COLO668 (cell line): ENCODE results near the gene TMEM35B.
A peak's percentile ranks its signal among the peaks of the same experiment; 100 is the strongest.
"Not testable (repeated sequence)": the region's sequence is repeated elsewhere in the genome, so short reads cannot be mapped to it uniquely, and the experiment has no call there.

Experiments used
- DNase-seq: peaks from one replicate; lab custom pipeline; 2025; ENCODE audit not compliant: unreplicated experiment; lab: John Stamatoyannopoulos, UW

TMEM35B gene

DNA sequence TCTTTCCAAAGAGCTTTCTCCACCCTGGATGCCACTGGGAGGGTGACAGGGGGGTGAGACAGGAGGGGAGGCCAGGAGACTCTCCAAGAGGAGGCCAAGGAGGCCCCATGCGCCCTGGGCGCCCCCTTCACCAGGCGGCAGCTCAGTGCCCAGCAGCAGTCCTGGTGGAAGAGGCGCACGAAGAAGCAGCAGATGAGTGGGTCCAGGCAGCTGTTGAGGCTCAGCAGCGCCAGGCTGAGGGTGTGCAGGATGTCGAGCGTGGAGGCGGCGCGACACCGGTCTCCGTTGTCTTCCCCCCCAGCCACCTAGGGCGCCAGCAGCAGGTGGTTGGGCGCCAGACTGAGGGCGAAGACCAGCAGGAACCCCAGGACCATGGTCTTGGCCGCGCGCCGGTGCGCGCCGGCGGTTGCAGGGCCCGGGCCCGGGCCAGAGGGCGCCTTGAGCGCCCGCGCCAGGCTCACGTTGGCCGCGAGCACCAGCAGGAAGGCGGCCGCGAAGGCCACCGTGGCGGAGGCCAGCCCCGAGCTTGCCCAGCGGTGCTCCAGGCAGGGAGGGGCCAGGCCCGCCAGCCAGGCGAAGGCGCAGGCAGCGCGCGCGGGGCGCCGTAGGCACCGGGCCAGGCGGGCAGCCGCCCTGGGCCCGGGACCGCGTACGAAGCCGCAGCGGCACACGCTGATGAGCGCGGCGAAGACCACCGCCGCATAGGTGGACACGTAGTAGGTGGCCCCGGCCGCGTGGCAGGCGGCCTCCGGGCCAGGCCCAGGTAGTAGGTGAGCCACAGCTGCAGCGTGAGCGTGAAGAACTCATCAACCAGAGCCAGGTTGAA, 8.6 kb downstream of the TMEM35B start:
- DNase-seq, result no peak

DNA sequence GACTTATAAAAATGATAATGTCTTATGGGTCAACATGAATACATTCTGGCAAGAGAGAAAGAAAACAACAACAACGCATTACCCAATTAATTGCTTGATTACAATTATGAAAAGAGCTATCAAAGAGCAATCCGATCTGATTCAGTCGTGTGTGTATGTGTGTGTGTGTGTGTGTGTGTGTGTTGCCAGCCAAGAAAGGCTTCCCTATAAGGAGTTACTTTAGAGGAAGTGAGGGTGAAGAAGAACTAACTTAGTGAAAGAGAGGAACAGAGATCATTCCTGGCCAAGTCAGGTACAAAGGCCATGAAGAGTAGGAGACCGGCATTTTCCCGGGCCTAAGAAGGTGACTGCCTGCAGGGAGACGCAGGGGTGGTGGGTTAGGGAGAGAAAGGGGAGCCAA, 9.4 kb downstream of the TMEM35B start:
- DNase-seq, result no peak

DNA sequence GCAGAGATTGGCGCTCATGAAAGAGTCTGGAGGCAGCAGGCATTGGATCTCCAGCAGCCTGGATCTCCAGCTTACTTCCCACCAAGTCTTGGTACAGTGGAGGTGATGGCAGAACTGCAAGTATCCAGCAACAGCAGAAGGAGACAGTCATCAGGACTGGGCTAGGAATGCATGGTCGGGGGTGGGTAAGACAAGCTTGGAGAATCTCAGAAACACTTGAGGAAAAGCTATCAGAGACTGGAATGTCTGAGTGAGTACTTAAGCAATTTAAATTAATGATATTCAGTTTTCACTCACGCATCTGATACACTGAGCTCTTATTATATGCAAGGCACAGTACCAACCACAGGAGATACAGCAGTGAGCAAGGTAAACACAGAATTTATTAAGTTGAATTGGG, 9.8 kb downstream of the TMEM35B start:
- no peak for DNase-seq

DNA sequence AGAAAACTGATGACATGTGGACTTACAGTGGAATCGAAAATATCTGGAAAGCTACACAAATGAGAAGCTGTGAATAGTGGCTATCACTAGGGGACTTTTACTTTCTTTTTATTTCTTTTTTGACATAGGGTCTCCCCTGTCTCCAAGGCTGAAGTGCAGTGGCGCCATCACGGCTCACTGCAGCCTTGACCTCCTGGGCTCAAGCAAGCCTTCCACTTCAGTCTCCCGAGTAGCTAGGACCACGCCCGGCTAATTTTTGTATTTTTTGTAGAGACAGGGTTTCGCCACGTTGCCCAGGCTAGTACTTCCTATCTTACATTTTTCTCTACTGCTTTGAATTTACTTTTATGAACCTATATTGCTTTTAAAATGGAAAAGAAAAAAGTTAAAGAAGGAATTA, 10.5 kb downstream of the TMEM35B start:
- no peak for DNase-seq

DNA sequence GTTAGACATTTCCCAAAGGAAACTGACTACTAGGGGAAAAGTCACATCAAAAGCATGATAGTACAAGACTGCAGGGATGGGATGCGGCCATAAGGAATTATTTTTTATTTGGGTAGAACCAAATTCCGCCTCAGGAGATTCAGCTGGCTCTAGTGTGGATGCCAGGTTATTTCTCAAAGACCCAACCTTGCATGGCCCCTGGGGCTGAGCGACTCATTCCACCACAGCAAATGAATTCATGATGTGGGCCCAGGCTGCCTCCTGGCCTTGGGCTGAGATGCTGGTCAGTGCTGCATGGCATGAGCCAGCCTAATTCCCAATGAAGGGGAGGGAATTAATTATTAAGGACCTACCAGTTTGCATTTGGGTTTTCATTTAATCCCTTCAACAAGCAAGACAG, 11.8 kb downstream of the TMEM35B start:
- DNase-seq, result no peak

DNA sequence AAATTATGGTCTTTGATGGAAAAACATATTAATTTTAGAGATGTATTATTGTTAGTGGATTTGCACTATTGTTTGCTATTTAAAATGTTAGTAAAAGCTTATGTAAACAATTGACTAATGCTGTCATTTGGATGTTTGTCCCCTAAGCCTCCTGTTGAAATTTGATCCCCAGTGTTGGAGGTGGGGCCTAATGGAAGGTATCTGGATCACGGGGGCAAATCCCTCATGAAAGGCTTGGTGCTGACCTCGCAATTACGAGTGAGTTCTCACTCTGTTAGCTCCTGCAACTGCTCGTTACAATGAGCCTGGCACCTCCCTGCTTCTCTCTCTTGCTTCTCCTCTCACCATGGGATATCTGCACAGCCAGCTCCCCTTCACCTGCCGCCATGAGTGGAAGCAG, 14.3 kb downstream of the TMEM35B start:
- DNase-seq, result peak; percentile 60

DNA sequence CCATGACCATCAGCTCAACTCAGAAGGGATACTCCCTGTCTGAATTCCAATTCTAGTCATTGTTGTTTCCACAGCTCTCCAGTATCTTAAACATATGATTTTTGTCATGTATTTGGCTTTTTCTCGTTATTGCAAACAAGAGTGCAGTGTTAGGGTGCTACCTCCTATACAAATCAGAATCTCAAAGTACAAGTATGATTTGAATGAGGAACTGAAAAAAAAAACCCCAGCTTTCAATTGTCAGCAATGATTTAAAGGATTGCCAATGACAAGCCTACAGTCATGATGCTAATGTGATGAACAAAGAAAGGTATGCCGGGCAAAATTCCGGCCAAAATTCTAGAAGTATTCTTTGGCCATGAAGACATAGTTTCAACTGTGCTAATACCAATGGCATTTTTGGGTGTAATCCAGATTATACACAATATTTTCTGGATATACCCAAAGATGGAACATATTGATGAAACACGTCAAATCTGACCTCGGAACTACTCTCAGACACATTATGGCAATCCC, 14.9 kb downstream of the TMEM35B start:
- DNase-seq, result no peak

DNA sequence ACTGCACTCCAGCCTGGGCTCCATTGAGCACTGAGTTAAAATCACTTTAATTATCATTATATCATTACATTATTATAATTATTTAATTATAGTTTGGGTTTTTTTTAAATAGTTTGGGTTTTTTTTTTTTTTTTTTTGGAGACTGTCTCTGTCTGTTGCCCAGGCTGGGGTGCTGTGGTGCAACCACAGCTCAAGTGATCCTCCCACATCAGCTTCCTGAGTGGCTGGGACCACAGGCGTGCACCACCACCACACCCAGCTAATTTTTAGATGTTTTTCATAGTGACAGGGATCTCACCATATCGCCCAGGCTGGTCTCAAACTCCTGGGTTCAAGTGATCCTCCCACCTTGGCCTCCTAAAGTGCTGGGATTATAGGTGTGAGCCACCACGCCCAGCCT, 16.9 kb downstream of the TMEM35B start:
- not testable (repeated sequence) for DNase-seq

DNA sequence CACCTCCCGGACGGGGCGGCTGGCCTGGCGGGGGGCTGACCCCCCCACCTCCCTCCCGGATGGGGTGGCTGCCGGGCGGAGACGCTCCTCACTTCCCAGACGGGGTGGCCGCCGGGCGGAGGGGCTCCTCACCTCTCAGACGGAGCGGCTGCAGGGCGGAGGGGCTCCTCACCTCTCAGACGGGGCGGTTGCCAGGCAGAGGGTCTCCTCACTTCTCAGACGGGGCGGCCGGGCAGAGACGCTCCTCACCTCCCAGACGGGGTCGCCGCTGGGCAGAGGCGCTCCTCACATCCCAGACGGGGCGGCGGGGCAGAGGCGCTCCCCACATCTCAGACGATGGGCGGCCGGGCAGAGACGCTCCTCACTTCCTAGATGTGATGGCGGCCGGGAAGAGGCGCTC, 17.5 kb downstream of the TMEM35B start:
- DNase-seq, result not testable (repeated sequence)

DNA sequence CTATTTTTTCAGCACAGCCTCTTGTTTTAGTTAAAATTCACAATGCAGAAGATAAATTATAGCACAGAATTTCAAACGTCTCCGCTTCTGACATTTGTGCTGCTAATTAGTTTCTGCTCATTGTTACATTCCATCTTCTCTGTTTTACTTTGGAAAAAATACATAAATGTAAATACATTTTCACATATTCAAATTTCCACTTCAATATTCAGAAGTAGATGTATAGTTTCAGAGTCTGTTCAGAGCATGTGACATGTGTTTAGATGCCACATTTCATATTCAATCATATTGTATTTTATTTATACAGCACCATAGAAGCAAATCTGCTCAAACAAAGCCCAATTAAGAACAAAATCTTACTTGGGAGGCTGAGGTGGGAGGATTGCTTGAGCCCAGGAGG, 19.6 kb downstream of the TMEM35B start:
- DNase-seq, result no peak

DNA sequence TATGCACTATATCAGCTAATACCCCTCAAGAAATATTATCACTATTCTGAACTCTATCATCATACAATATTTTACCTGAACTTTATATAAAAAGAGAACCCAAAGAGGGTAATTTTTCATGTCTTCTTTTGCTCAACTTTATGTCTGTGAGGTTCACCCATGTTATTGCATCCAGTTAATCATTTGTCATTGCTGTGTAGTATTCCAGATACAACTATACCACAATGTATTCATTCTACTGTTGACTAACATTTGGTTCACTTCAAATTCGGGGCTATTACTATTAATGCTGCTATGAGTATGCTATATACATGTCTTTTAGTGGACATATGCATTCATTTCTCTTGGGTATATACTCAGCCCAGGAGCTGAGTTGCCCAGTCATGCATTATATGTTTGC, 34.7 kb downstream of the TMEM35B start:
- no peak for DNase-seq

DNA sequence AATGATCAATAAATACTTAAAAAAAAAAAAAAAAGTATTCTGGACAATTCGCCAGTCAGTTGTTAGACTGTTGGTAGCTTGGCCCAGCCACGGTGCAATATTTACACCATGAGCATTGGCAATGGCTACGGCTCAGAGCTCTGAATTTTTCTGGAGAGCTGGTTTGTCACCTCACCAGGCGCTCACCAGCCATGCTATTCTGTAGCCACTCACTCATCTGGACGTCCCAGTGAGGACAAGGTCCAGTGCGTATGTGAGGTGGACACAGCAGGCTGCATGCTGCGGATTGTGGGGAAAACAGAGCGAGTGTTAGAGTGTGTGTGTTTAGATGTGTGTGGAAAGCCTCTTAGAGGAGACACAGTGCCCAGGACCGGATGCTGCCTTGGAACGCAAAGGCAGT, 36.4 kb downstream of the TMEM35B start:
- DNase-seq, result not testable (repeated sequence)

DNA sequence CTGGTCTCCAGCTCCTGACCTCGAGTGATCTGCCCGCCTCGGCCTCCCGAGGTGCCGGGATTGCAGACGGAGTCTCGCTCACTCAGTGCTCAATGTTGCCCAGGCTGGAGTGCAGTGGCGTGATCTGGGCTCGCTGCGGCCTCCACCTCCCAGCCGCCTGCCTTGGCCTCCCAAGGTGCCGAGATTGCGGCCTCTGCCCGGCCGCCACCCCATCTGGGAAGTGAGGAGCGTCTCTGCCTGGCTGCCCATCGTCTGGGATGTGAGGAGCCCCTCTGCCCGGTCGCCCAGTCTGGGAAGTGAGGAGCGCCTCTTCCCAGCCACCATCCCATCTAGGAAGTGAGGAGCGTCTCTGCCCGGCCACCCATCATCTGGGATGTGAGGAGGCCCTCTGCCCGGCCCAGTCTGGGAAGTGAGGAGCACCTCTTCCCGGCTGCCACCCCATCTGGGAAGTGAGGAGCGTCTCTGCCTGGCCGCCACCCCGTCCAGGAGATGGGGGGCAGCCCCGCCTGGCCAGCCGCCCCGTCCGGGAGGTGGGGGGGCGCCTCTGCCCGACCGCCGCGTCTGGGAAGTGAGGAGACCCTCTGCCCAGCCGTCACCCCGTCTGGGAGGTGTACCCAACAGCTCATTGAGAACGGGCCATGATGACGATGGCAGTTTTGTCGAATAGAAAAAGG, 37.4 kb downstream of the TMEM35B start:
- not testable (repeated sequence) for DNase-seq

DNA sequence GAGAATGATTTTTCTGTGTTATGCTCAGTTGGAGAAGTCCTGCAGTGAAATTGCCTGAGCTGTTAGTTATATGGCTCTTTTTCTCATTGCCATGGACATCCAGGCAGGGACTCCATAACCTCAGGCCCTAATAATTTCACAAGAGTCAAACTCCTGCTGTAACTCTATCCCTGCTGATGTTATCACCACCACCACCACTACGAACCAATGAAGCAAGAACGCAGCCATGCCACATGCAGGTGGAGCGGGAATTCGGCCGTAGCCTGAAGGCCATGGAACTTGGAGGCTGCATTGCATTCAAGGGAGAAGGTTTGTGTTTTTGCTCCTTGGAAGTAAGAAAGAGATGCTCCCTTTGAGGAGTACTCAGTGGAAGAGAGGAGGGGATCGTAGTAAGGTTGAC, 38.9 kb downstream of the TMEM35B start:
- DNase-seq, result no peak

DNA sequence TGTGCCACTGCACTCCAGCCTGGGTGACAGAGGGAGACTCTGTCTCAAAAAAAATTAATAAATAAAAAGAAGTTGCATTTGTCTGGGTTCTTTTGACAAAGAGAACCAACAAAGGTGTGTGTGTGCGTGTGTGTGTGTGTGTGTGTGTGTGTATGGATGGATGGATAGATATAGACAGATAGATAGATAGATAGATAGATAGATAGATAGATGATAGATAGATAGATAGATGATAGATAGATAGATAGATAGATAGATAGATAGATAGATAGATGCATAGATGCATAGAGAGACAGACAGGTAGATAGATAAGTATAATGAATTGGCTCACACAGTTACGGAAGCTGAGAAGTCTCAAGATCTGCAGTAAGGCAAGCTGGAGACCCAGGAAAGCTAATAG, 43.3 kb downstream of the TMEM35B start:
- not testable (repeated sequence) for DNase-seq
